Activated CD4-positive, alpha-beta T cell treated with anti-CD3 and anti-CD28 coated beads, Interleukin-2, amount 50 U/mL, for 16 hours (primary cell): ENCODE measurements around the gene OSBPL1A.

Experiments used
- DNase-seq: peaks from one replicate; pipeline ENCODE4 v3.0.0-alpha.2; 2020

The OSBPL1A gene

GRCh38 chr18:24397694-24398368 lies at the start of gene OSBPL1A:
TSS of gene OSBPL1A (minus strand) at chr18:24397824. CDS start at chr18:24377533, 20,291 bp downstream.
- peak; percentile 90 for DNase-seq

GRCh38 chr18:24446953-24447538 lies 49.4 kb upstream of the OSBPL1A start:
- DNase-seq: no peak

DNA sequence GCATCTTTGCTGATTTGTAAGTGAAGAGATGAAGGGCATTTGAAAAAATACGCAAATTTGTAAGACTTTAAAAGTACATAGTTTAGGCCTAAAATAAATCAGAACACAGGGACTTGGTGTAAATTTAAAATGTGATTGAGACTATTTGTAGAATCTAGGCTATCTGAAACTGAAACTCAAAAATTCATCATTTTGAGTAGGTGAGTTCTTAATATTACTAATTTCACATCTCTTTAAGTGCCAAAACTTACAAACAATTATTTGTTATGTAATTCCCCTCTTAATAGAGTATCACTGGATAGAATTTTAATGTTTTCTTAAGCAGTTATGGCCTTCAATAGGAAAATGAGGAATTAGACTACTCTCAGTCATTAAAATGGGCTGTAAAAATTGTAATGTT lies 48.8 kb upstream of the OSBPL1A start:
- no peak for DNase-seq

GRCh38 chr18:24443870-24444269 lies 46.2 kb upstream of the OSBPL1A start:
- DNase-seq: no peak

DNA sequence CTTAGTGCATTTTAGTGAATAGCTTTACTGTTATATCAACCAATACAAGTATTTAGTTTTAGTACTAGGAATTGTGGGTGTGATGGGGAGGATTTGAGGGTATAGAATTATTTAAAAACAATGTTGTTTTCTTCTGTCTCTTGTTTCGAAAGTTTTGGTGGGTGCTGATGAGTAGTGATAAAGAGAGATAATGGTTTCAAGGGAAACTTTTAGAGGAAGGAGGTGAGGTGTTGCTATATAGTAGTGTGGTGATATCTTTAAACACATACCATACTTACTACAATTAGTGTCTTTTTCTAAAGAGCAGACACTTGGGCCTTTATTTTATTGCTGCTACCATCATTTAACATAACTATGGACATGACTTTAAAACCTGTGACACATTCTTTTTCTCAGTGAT lies 39.3 kb upstream of the OSBPL1A start:
- DNase-seq: no peak

- no peak for DNase-seq
Measured at GRCh38 chr18:24432618-24433017, 35.0 kb upstream of the OSBPL1A start.

DNA sequence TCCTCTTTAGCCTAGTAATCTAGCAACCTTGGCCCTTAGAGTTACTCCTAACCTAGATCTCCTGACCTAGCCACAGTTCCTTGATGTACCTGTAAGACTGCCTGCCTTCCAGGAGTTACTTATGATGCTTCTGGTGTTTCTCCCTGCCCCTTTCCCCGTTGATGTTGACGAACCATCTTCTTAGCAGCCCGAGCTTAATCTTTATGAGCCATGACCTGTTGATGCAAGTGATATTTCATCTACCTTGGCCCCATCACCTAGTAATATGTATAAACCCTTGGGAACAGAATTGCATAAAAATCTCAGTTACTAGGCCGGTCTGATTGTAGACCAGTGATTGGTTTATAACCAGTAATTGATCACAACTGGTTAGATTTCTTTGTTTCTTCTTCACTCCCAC lies 31.6 kb upstream of the OSBPL1A start:
- DNase-seq: no peak

- no peak for DNase-seq
Measured at GRCh38 chr18:24428709-24429108, 31.1 kb upstream of the OSBPL1A start.

GRCh38 chr18:24427484-24427883 lies 29.9 kb upstream of the OSBPL1A start:
- DNase-seq: peak; percentile 21

DNA sequence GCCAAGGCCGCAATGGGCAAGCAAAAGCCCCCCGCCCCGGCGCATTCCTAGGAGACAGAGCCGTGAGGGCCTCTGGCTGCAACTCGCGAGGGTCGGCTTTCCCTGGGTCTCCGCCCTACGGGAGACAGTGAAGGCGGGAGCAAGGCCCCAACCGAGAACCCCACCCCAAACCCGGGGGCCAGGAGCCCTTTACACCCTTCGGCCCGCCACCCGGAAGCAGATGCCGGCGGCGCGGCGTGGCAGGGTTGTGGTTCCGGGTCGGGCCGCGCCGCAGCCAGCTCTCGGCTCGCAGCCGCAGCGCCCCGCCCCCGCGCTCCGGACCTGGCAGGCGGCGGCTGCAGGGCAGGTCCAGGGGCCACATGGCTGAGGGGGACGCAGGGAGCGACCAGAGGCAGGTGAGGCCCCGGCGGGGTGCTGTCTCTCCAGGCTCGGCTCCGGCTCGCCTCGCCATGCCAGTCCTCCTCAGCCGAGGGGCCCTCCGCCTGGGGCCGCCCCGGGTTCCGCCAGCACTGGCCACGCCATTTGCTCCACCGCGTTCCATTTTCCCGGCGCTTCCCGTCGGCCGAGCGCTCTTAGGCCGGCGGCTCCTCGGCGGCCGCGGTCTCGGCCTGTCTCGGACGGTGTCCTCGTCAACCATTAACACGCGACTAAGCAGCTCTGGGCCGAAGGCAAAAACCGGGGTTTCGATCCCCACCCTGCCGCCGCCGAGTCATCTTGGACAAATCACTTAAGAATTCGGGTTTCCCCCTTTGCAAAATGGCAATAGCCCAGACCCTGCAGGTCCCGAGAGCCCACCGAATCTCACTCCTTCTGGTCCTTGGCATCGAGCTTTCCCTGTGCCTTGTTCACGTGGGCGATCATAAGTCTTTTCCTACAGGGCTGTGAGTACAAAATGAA lies 29.0 kb upstream of the OSBPL1A start, which contains the start of gene IMPACT:
Gene IMPACT, plus strand, starts transcription at position 273 of the 897 bp plus-strand sequence. Its CDS starts 87 bp downstream, at position 360.
- DNase-seq: peak; percentile 80

DNA sequence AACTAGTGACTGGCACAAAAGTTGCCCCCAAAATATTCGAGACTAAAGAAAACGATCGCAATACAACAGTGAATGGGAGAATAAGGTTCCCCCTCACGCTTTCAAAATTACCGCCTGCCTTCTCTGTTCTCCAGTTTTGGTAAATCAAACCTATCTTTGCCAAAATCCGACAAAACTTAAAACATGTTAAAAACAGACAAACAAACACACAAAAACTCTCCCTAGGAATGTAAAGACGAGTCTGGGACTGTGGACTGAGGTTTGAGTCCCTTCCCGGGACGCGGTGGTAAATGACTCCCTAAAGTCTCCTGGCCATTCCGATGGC lies 28.4 kb upstream of the OSBPL1A start:
- DNase-seq: no peak

GRCh38 chr18:24421831-24422230 lies 24.2 kb upstream of the OSBPL1A start:
- no peak for DNase-seq

DNA sequence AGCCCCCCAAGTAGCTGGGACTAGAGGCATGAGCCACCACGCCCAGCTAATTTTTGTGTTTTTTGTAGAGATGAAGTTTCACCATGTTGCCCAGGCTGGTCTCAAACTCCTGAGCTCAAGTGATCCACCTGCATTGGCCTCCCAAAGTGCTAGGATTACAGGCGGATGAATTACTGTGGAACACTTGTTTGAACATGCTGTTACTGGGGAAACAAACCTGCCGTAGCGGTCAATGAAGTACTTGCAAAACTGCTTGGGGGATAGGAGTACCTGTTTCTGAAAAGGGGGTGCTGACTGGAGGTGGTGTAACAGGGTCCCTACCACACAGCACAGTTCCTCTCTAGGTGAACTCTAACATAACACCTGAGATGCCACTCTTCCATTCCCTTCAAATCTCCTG lies 22.9 kb upstream of the OSBPL1A start:
- no peak for DNase-seq

- no peak for DNase-seq
Measured at GRCh38 chr18:24417480-24417879, 19.9 kb upstream of the OSBPL1A start.

GRCh38 chr18:24414349-24415003 lies 16.9 kb upstream of the OSBPL1A start:
- peak; percentile 87 for DNase-seq

DNA sequence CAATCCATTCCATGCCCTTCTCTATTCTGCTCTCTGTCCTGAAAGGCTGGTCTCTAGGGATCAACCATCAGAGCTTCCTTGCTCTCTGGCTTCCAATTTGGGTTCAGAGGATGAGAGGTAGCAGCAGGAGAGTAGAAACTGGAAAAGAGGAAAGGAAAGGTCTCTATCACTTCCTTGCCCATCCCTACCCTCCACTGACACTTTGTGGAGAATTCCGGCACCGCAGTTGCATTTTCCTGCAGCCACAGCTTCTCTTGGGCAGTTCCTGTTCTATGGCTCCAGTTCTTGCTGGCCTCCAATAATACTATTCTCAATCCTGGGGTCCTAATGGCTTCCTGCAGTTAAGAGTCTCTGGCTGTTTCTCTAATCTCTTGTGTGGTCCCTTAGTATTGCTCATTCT lies 15.5 kb upstream of the OSBPL1A start:
- no peak for DNase-seq

GRCh38 chr18:24408496-24408895 lies 10.9 kb upstream of the OSBPL1A start:
- no peak for DNase-seq

DNA sequence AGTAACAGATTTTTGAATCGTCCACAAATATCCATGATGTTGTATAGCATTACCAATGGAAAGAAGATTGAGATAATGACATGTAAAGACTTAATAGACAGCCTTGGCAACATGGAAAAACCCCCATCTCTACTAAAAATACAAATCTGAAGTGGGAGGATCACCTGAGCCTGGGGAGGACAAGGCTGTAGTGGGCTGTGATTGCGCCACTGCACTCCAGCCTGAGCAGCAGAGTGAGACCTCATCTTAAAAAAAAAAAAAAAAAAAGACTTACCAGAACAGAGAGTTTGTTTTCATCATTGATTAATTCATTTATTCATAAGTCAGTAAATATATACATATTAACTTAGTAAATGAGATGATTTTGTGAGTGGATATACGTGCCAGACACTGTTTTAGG lies 7.0 kb upstream of the OSBPL1A start:
- no peak for DNase-seq

GRCh38 chr18:24403076-24403475 lies 5.5 kb upstream of the OSBPL1A start:
- DNase-seq: no peak

GRCh38 chr18:24402209-24402785 lies 4.7 kb upstream of the OSBPL1A start:
- DNase-seq: no peak

- no peak for DNase-seq
Measured at GRCh38 chr18:24400587-24400986, 3.0 kb upstream of the OSBPL1A start.

DNA sequence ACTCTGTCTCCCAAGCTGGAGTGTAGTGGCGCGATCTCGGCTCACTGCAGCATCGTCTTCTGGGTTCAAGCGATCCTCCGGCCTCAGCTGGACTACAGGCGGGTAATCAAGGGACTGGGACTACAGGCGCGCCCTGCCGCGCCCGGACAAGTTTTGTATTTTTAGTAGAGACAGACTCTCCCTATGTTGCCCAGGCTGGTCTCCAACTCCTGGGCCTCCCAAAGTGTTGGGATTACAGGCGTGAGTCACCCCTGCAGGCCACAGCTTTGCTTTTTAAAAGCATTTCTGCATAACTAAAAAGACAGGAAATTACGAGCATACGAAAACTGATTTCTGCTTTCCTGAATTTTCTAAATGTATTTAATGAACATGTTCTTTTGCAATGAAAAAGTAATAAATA lies 916 bp upstream of the OSBPL1A start:
- no peak for DNase-seq

GRCh38 chr18:24397131-24397693 lies 412 bp downstream of the OSBPL1A start:
- peak; percentile 41 for DNase-seq
